GM21360 (cell line): ENCODE results near the gene EEF1A2.

Source experiments
- ATAC-seq: cut with Tn5 transposase; IDR thresholded peaks from one replicate; pipeline ENCODE4 v1.9.1; 2021; ENCODE audit warnings: mild to moderate bottlenecking, moderate library complexity; ENCODE audit not compliant: unreplicated experiment

The EEF1A2 gene

GRCh38 chr20:63498960-63499337 is at the start of gene EEF1A2:
TSS of gene EEF1A2 (minus strand) at chr20:63499083. CDS start at chr20:63497763, 1,320 bp downstream.
- no peak for ATAC-seq

GRCh38 chr20:63548542-63548941 is 49.7 kb upstream of the EEF1A2 start:
- no peak for ATAC-seq

GRCh38 chr20:63547725-63548480 is 49.0 kb upstream of the EEF1A2 start, which contains the start of gene SRMS:
TSS of gene SRMS (minus strand) at chr20:63547749. CDS start at chr20:63547463, 286 bp downstream.
- no peak for ATAC-seq

GRCh38 chr20:63546956-63547724 is 48.3 kb upstream of the EEF1A2 start:
- ATAC-seq, result no peak

- ATAC-seq, result no peak
Observed at GRCh38 chr20:63546256-63546955, 47.5 kb upstream of the EEF1A2 start.

GRCh38 chr20:63545814-63546213 is 46.9 kb upstream of the EEF1A2 start:
- no peak for ATAC-seq

GRCh38 chr20:63544958-63545516 is 46.2 kb upstream of the EEF1A2 start:
- ATAC-seq, result no peak

GRCh38 chr20:63544241-63544957 is 45.5 kb upstream of the EEF1A2 start:
- ATAC-seq, result no peak

- no peak for ATAC-seq
Observed at GRCh38 chr20:63543733-63544132, 44.9 kb upstream of the EEF1A2 start.

- no peak for ATAC-seq
Observed at GRCh38 chr20:63543131-63543530, 44.2 kb upstream of the EEF1A2 start.

- peak; percentile 45 for ATAC-seq
Observed at GRCh38 chr20:63542696-63543095, 43.8 kb upstream of the EEF1A2 start.

- no peak for ATAC-seq
Observed at GRCh38 chr20:63542031-63542559, 43.2 kb upstream of the EEF1A2 start.

- ATAC-seq, result no peak
Observed at GRCh38 chr20:63541371-63541770, 42.5 kb upstream of the EEF1A2 start.

- no peak for ATAC-seq
Observed at GRCh38 chr20:63540417-63541186, 41.7 kb upstream of the EEF1A2 start.

- no peak for ATAC-seq
Observed at GRCh38 chr20:63539441-63540370, 40.8 kb upstream of the EEF1A2 start.

GRCh38 chr20:63539092-63539430 is 40.2 kb upstream of the EEF1A2 start:
- ATAC-seq, result no peak

- ATAC-seq, result no peak
Observed at GRCh38 chr20:63538204-63539091, 39.6 kb upstream of the EEF1A2 start.
